ENCODE results near the gene RPS6KA3.
"Not testable (repeated sequence)": the region's sequence is repeated elsewhere in the genome, so short reads cannot be mapped to it uniquely, and the experiment has no call there.

RPS6KA3 gene

GRCh38 chrX:20140420-20140819, 126.3 kb downstream of the RPS6KA3 start:
- no peak for DNase-seq

- DNase-seq = no peak
These were observed 126.7 kb downstream of the RPS6KA3 start for GRCh38 chrX:20139966-20140365.

DNA sequence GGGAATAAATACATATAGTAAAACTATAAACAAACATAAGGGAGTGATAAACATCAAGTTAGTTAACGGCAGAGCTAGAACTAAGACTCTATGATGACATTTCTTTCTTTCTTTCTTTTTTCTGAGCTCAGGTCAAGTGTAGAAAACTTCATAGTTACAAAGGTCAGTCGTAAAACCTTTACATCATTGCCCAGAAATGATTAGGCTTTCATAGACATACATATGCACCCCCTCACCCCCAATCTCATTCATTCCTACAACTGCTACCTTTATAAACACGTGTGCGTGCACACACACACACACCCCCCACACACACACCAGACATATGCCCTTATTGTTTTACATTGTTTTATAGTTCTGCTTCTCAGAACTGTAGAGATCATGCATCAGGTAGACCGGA, 130.8 kb downstream of the RPS6KA3 start:
- no peak for DNase-seq

GRCh38 chrX:20132666-20133065, 134.0 kb downstream of the RPS6KA3 start:
- DNase-seq = no peak

- no peak for DNase-seq
These were observed 136.4 kb downstream of the RPS6KA3 start for GRCh38 chrX:20130357-20130756.

DNA sequence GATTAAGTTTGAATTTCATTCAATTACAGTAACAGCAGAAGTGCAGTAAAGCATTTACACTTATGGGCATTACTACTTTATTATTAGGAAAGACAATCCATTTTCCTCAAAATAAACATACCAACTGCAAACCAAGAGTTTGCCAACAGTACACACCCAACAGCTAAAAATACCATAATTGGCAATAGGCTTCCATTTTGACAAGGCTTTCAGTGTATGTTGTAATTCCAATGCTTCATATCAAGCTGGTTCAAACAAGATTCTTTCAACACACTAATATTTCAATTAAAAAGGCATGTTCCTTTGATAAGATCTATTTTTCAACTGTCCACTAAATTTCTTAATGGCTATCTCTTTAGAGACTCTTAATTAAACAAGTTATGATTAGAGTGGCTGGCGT, 137.2 kb downstream of the RPS6KA3 start:
- no peak for DNase-seq

GRCh38 chrX:20128670-20129069, 138.0 kb downstream of the RPS6KA3 start:
- DNase-seq = no peak

GRCh38 chrX:20127440-20127839, 139.3 kb downstream of the RPS6KA3 start:
- DNase-seq = not testable (repeated sequence)

GRCh38 chrX:20126833-20127232, 139.9 kb downstream of the RPS6KA3 start:
- not testable (repeated sequence) for DNase-seq

- DNase-seq = no peak
These were observed 141.7 kb downstream of the RPS6KA3 start for GRCh38 chrX:20124964-20125363.

DNA sequence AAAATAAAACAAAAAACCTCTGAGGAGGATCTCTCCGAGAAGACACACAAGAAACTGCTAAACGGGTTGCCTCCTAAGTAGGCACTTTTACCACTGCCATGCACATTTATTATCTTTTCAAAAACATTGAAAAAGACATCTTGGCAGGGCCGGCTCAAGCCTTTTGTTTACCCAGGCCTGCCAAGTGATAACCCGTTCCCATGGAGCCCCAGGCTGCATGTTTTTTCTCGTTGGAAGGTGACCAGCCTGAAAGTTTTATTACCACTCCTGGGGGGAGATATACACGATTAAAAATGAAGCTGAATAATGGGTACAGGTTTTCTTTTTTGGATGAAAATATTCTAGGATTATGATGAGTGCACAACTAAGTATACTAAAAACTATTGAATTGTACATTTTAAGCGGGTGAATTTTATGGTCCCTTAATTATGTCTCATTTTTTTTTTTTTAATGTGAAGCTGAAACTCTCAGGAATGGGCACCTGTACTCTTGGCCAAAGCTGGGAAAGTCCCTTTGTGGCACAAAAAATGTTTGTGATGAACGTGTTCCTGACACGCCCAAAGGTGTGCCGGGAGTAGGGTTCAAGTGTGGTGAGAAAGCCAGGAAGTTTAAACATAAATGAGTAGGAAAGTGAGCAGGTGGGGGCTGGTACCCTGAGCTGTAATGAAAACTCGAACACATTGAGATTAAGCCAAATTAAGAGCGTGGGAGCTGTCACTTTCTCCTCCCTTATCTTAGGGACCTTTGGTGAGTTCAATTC, 148.5 kb downstream of the RPS6KA3 start:
- no peak for DNase-seq

- DNase-seq = no peak
These were observed 150.0 kb downstream of the RPS6KA3 start, which contains the start of gene MAP7D2 for GRCh38 chrX:20116577-20117240. TSS of gene MAP7D2 (minus strand) at chrX:20116907. CDS start at chrX:20116879, 28 bp downstream.

GRCh38 chrX:20116087-20116576, 150.6 kb downstream of the RPS6KA3 start:
- no peak for DNase-seq

GRCh38 chrX:20112022-20112774, 154.5 kb downstream of the RPS6KA3 start:
- no peak for DNase-seq

DNA sequence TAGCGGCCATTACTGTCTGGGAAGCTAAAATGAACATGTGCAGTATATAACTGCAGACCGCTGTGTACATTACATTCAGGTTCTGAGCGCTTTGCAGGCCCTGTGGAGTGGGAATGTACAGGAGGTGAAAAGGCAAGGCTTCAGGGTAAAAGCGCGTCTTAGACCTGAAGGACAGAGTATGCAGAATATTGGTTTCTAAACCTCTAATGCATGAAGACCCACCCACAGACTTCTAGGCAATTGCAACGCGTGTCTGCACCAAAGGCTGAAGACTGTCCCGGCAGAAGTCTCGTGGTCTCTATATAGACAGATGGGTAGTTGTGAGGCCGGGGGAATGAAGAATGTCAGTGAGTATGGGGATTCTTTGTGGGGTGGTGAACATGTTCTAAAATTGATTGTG, 155.4 kb downstream of the RPS6KA3 start:
- no peak for DNase-seq

- no peak for DNase-seq
These were observed 164.7 kb downstream of the RPS6KA3 start for GRCh38 chrX:20101934-20102581.
